Measurements from ENCODE around the gene CD99. TPM values are rescaled to one million over a fixed set of nuclear protein-coding genes. Genes with fewer than 3 reads are reported as not detected.

Gene CD99
- total RNA-seq, 4 donors from 2014 or later, result 167 to 213 (median 179) TPM

DNA sequence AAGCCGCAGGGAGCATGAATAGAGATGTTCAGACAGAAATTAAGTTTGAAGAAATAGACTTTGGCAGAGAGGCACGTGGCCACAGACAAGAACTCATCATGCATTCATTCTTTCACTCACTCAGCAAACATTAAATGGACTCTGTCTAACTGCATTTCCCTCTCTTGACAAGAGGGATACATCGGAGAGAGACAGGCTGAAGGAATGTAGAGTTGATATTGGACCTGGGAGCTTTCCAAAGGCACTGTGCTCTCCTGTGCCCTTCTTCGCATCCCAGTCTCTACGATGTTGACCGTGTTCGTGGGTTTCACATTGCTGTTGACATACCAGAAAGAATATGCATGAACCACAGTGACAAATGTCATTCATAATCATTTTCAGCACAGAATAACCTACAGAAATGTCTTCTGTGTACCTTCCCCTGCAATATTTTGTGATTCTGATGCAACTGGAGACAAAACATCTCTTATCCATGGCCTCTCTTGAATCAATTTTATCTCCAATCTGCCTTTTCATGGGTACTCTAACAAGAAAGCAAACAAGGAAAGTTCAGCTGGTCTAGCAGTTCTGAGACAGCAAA is 34.7 kb upstream of the CD99 start:
- no peak for DNase-seq
- 82 to 84% methylated on average over 7 of the region's 7 CpGs for WGBS, 2 donors
- Histone ChIP-seq H3K27me3 (no peaks in the 10 kb centered on the region), H3K4me3 (replicated peaks in 1 of 3) (no peak overlapping the region), H3K27ac (no peak overlapping the region), H3K4me1 (no peaks in the 10 kb centered on the region), H3K36me3 (no peaks in the 10 kb centered on the region), H3K9me3 (no peaks in the 10 kb centered on the region)
- no peak for TF ChIP-seq POLR2A (IDR thresholded peaks at IDR 0.05)
- TF ChIP-seq, protein P1, sequence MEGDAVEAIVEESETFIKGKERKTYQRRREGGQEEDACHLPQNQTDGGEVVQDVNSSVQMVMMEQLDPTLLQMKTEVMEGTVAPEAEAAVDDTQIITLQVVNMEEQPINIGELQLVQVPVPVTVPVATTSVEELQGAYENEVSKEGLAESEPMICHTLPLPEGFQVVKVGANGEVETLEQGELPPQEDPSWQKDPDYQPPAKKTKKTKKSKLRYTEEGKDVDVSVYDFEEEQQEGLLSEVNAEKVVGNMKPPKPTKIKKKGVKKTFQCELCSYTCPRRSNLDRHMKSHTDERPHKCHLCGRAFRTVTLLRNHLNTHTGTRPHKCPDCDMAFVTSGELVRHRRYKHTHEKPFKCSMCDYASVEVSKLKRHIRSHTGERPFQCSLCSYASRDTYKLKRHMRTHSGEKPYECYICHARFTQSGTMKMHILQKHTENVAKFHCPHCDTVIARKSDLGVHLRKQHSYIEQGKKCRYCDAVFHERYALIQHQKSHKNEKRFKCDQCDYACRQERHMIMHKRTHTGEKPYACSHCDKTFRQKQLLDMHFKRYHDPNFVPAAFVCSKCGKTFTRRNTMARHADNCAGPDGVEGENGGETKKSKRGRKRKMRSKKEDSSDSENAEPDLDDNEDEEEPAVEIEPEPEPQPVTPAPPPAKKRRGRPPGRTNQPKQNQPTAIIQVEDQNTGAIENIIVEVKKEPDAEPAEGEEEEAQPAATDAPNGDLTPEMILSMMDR (IDR thresholded peaks at IDR 0.05), result no peak
- intact Hi-C loops (cut with DNase I), result no loop called here

DNA sequence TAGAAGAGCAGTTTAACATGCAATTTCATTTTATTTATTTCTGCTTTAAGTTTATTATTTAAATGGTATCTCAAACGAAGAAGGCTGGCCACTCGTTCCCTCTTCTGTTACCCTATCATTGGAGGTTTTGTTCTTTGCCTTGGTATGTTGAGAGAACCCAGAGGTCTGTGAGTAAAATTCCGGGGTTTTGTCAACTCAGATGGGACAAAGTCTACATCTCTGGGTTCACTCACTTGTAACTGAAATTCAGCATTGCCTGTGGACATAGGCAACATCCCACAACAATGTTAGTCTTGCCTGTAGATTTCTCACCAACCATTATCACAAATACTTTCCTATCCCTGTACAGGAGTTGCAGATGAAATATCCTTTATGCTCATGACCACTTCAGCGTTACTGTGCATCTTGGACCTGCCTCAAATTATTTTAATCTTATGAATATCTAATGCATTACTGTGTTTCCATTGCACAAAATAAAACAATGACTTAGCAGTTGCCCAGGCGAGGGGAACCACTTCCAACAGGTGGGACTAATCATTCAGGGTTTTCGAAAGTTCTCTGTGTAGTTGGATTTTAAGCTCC is 33.5 kb upstream of the CD99 start:
- Histone ChIP-seq H3K4me1 (no peaks in the 10 kb centered on the region), H3K27ac (no peak overlapping the region), H3K36me3 (no peaks in the 10 kb centered on the region), H3K4me3 (replicated peaks in 1 of 3) (no peak overlapping the region), H3K9me3 (no peaks in the 10 kb centered on the region), H3K27me3 (no peaks in the 10 kb centered on the region)
- 91 to 93% methylated on average over 6 of the region's 6 CpGs for WGBS, 2 donors
- intact Hi-C loops (cut with DNase I), result no loop called here
- no peak for DNase-seq
- TF ChIP-seq, protein P1 (IDR thresholded peaks at IDR 0.05), result no peak
- no peak for TF ChIP-seq POLR2A (IDR thresholded peaks at IDR 0.05)

DNA sequence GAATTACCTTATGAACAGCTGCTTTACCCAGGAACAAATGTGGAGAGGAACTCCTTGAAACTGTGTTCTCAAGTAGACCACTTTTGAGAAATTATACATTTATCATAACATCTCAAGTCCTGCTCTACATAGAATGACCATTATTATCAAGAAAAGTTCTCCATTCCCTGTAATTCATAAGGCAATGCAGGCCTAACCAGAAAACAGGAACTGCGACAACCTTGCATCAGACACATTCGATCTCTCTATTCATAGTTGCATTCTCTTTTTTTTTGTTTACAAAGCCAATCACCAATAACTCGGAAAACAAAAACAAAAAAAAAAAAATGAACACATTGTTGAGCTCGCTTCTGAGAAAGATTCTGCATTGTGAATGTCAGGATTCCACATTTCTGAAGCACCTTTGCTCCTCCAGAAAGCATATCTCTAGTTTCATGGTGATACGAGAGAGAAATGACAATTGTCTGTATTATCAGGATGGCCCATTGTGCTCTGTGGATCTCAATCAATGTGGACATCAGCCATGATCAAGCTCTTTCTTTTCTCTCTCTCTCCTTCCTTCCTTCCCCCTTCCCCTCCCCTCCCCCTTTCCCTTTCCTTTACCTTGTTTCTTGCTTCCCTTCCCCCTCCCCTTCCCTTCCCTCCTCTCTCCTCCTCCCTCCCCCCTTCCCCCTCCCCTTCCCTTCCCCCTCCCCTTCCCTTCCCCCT is 32.4 kb upstream of the CD99 start:
- no peak for DNase-seq
- Histone ChIP-seq H3K27ac (no peak overlapping the region), H3K36me3 (no peaks in the 10 kb centered on the region), H3K4me3 (replicated peaks in 1 of 3) (no peak overlapping the region), H3K9me3 (no peaks in the 10 kb centered on the region), H3K27me3 (no peaks in the 10 kb centered on the region), H3K4me1 (no peaks in the 10 kb centered on the region)
- intact Hi-C loops (cut with DNase I), result no loop called here
- WGBS, 2 donors, result 87 to 92% methylated on average over 5 of the region's 5 CpGs
- TF ChIP-seq, protein P1 (IDR thresholded peaks at IDR 0.05), result no peak
- no peak for TF ChIP-seq POLR2A (IDR thresholded peaks at IDR 0.05)

DNA sequence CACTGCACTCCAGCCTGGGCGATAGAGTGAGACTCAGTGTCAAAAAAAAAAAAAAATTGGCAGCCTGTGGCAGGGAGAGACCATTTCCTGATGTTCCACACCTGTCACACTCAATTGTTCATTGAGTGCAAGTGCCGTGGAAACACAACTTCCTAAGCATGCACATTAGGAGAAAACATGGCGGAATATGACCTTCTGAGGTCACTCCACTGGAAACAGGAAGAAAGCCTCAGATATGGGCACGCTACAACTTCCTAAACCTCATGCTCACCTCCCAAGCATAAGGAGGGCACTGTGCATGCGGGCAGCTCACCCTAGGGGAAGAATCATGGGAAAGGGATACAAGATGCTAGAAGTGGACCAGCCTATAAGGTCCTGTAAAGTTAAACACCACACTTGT is 28.5 kb upstream of the CD99 start:
- DNase-seq, result no peak
- Histone ChIP-seq H3K9me3 (no peaks in the 10 kb centered on the region), H3K27me3 (no peaks in the 10 kb centered on the region), H3K4me1 (no peaks in the 10 kb centered on the region), H3K36me3 (no peaks in the 10 kb centered on the region), H3K27ac (no peak overlapping the region), H3K4me3 (replicated peaks in 1 of 3) (no peak overlapping the region)
- 68 to 73% methylated on average over 5 of the region's 5 CpGs for WGBS, 2 donors
- TF ChIP-seq POLR2A (IDR thresholded peaks at IDR 0.05), result no peak
- TF ChIP-seq, protein P1 (IDR thresholded peaks at IDR 0.05), result no peak
- intact Hi-C loops (cut with DNase I), result no loop called here

DNA sequence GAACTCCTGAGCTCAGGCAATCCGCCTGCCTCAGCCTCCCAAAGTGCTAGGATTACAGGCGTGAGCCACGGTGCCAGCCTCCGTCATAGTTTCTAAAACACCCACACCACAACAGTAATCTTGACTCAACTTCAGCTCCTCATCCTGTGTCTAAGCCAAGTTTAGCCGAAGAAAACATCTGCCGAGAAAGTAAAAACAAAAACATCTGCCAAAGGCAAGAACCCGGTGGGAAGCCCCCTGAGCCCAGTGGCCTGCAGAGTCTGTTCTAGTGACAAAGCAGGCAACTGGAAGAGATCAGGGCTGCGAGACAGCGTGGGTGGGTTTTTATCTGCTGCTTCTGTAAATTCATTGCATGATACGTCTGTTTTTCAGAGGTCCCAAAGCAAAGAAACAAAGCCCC is 26.6 kb upstream of the CD99 start:
- intact Hi-C loops (cut with DNase I), result no loop called here
- H3K27me3 ChIP-seq, result no peaks in the 10 kb centered on the region
- H3K4me1 ChIP-seq, result no peaks in the 10 kb centered on the region
- TF ChIP-seq POLR2A (IDR thresholded peaks at IDR 0.05), result no peak
- TF ChIP-seq, protein P1 (IDR thresholded peaks at IDR 0.05), result no peak
- H3K27ac ChIP-seq, result no peak overlapping the region
- no peaks in the 10 kb centered on the region for H3K36me3 ChIP-seq
- H3K9me3 ChIP-seq, result no peaks in the 10 kb centered on the region
- no peak for DNase-seq
- WGBS, 2 donors, result 68 to 75% methylated on average over 10 of the region's 10 CpGs
- H3K4me3 ChIP-seq (replicated peaks in 1 of 3), result no peak overlapping the region
